WTC11 (cell line): Measurements from ENCODE around the gene TRAFD1.

Experiments used
- CREB1 ChIP-seq: sonication (generic); formaldehyde crosslinking; IDR thresholded peaks from 2 replicates; pipeline ENCODE4 v1.8.0; 2023; ENCODE audit warnings: mild to moderate bottlenecking, missing genetic modification reagents
- EMX1 ChIP-seq: fragments of 250-450 bp; sonication (Bioruptor Pico); IDR thresholded peaks from 2 replicates; pipeline ENCODE4 v1.8.0; 2021; ENCODE audit warnings: mild to moderate bottlenecking
- GABPB1 ChIP-seq: sonication (generic); formaldehyde crosslinking; IDR thresholded peaks from 2 replicates; pipeline ENCODE4 v1.8.1; 2023; ENCODE audit warnings: mild to moderate bottlenecking, missing genetic modification reagents
- NR1H2 ChIP-seq: sonication (generic); formaldehyde crosslinking; IDR thresholded peaks from 2 replicates; pipeline ENCODE4 v1.9.0; 2021; ENCODE audit warnings: mild to moderate bottlenecking, moderate library complexity, missing genetic modification reagents
- NR3C1 ChIP-seq: sonication (generic); formaldehyde crosslinking; conservative IDR thresholded peaks from 2 replicates; pipeline ENCODE4 v1.8.1; 2023; ENCODE audit warnings: low read depth, mild to moderate bottlenecking, missing genetic modification reagents
- SP1 ChIP-seq: sonication (generic); formaldehyde crosslinking; conservative IDR thresholded peaks from 2 replicates; pipeline ENCODE4 v1.8.1; 2022; ENCODE audit warnings: missing genetic modification reagents
- TEAD4 ChIP-seq: sonication (generic); formaldehyde crosslinking; IDR thresholded peaks from 2 replicates; pipeline ENCODE4 v1.8.0; 2022; ENCODE audit warnings: mild to moderate bottlenecking, missing genetic modification reagents
- ZNF423 ChIP-seq: fragments of 250-450 bp; sonication (Bioruptor Pico); IDR thresholded peaks from 2 replicates; pipeline ENCODE4 v2.1.2; 2022; ENCODE audit warnings: mild to moderate bottlenecking, moderate library complexity
- TF ChIP-seq, protein P1 (sequence below): fragments of 200-600 bp; IDR thresholded peaks from 2 replicates; pipeline ENCODE4 v1.8.0; 2022; ENCODE audit warnings: antibody characterized with exemption
- TF ChIP-seq, protein P2 (sequence below): sonication (generic); formaldehyde crosslinking; IDR thresholded peaks from 2 replicates; pipeline ENCODE4 v1.8.1; 2022; ENCODE audit warnings: low read depth, missing genetic modification reagents, borderline replicate concordance
- TF ChIP-seq, protein P3 (sequence below): sonication (generic); formaldehyde crosslinking; IDR thresholded peaks from 2 replicates; pipeline ENCODE4 v1.8.1; 2023; ENCODE audit warnings: mild to moderate bottlenecking, moderate library complexity, missing genetic modification reagents
- TF ChIP-seq, protein P4 (sequence below): sonication (generic); formaldehyde crosslinking; IDR thresholded peaks from 2 replicates; pipeline ENCODE4 v1.8.0; 2023; ENCODE audit warnings: missing genetic modification reagents
- TF ChIP-seq, protein P5 (sequence below): sonication (generic); formaldehyde crosslinking; IDR thresholded peaks from 2 replicates; pipeline ENCODE4 v1.8.1; 2022; ENCODE audit warnings: mild to moderate bottlenecking, missing genetic modification reagents, moderate library complexity, borderline replicate concordance

DNA sequence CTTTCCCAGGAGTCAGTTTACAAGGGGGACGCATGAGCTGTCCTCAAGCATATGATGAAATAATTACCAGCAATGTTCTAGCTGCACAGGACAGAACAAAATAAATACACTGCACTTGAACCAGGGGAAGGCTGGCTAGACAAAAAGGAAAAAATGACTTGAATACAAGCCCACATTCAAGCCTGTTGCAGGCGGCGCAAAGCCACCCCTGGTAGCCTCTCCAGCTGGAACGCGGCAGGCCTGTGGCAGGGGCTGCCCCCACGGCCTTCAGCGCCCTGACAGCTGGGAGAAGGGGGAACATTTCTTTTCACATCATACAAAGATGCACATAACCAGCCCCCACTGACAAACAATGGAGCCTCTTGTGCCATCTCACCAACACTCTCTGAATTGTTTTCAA is 57.1 kb downstream of the TRAFD1 start:
- TF ChIP-seq, protein P1, sequence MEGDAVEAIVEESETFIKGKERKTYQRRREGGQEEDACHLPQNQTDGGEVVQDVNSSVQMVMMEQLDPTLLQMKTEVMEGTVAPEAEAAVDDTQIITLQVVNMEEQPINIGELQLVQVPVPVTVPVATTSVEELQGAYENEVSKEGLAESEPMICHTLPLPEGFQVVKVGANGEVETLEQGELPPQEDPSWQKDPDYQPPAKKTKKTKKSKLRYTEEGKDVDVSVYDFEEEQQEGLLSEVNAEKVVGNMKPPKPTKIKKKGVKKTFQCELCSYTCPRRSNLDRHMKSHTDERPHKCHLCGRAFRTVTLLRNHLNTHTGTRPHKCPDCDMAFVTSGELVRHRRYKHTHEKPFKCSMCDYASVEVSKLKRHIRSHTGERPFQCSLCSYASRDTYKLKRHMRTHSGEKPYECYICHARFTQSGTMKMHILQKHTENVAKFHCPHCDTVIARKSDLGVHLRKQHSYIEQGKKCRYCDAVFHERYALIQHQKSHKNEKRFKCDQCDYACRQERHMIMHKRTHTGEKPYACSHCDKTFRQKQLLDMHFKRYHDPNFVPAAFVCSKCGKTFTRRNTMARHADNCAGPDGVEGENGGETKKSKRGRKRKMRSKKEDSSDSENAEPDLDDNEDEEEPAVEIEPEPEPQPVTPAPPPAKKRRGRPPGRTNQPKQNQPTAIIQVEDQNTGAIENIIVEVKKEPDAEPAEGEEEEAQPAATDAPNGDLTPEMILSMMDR: no peak
- no peak for TF ChIP-seq CREB1 (CRISPR knock-in tag)
- TF ChIP-seq SP1 (CRISPR knock-in tag): no peak
- TF ChIP-seq, protein P2, sequence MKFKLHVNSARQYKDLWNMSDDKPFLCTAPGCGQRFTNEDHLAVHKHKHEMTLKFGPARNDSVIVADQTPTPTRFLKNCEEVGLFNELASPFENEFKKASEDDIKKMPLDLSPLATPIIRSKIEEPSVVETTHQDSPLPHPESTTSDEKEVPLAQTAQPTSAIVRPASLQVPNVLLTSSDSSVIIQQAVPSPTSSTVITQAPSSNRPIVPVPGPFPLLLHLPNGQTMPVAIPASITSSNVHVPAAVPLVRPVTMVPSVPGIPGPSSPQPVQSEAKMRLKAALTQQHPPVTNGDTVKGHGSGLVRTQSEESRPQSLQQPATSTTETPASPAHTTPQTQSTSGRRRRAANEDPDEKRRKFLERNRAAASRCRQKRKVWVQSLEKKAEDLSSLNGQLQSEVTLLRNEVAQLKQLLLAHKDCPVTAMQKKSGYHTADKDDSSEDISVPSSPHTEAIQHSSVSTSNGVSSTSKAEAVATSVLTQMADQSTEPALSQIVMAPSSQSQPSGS (CRISPR knock-in tag): no peak
- TF ChIP-seq TEAD4: no peak
- no peak for TF ChIP-seq EMX1 (CRISPR knock-in tag)
- no peak for TF ChIP-seq NR3C1 (CRISPR knock-in tag)
- TF ChIP-seq ZNF423 (CRISPR knock-in tag): no peak
- TF ChIP-seq, protein P3, sequence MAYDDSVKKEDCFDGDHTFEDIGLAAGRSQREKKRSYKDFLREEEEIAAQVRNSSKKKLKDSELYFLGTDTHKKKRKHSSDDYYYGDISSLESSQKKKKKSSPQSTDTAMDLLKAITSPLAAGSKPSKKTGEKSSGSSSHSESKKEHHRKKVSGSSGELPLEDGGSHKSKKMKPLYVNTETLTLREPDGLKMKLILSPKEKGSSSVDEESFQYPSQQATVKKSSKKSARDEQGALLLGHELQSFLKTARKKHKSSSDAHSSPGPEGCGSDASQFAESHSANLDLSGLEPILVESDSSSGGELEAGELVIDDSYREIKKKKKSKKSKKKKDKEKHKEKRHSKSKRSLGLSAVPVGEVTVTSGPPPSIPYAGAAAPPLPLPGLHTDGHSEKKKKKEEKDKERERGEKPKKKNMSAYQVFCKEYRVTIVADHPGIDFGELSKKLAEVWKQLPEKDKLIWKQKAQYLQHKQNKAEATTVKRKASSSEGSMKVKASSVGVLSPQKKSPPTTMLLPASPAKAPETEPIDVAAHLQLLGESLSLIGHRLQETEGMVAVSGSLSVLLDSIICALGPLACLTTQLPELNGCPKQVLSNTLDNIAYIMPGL (CRISPR knock-in tag): no peak
- no peak for TF ChIP-seq NR1H2
- TF ChIP-seq, protein P4, sequence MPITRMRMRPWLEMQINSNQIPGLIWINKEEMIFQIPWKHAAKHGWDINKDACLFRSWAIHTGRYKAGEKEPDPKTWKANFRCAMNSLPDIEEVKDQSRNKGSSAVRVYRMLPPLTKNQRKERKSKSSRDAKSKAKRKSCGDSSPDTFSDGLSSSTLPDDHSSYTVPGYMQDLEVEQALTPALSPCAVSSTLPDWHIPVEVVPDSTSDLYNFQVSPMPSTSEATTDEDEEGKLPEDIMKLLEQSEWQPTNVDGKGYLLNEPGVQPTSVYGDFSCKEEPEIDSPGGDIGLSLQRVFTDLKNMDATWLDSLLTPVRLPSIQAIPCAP (CRISPR knock-in tag): no peak
- TF ChIP-seq, protein P5, sequence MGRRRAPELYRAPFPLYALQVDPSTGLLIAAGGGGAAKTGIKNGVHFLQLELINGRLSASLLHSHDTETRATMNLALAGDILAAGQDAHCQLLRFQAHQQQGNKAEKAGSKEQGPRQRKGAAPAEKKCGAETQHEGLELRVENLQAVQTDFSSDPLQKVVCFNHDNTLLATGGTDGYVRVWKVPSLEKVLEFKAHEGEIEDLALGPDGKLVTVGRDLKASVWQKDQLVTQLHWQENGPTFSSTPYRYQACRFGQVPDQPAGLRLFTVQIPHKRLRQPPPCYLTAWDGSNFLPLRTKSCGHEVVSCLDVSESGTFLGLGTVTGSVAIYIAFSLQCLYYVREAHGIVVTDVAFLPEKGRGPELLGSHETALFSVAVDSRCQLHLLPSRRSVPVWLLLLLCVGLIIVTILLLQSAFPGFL (CRISPR knock-in tag): no peak
- no peak for TF ChIP-seq GABPB1 (CRISPR knock-in tag)
